Measurements from ENCODE around the gene KLHL40. TPM values are rescaled to one million over a fixed set of nuclear protein-coding genes. Genes with fewer than 3 reads are reported as not detected.

Gene KLHL40
- total and polyA plus RNA-seq, 2 donors (not counting 1 experiment from before 2014, with no cell fraction given) = not detected

- H3K27me3 Mint-ChIP-seq = no peaks in the 10 kb centered on the region
- DNase-seq = no peak
- peak overlapping the region; percentile 19 for H3K4me3 Mint-ChIP-seq
- H3K27ac ChIP-seq (ENCODE audit: low read length in 2 of 2) = no peak overlapping the region
- H3K27me3 ChIP-seq (replicated peaks in 1 of 4; ENCODE audit: control extremely low read depth in 1 of 4, control insufficient read depth in 3 of 4, insufficient read depth in 4 of 4, low read length in 3 of 4) = no peaks in the 10 kb centered on the region
- intact Hi-C loops (cut with micrococcal nuclease) = loop anchor here (5.0 kb wide), 1 partner anchor 79 kb away; no protein-coding TSS in a partner anchor
- no peak overlapping the region for H3K9ac ChIP-seq (ENCODE audit: low read length)
- ATAC-seq (ENCODE audit: low read depth) = no peak
- no peak overlapping the region for H2AFZ ChIP-seq (ENCODE audit: insufficient read depth, low read depth, low read length, poor library complexity, severe bottlenecking)
- H3K27ac Mint-ChIP-seq = peak overlapping the region; percentile 93
- TF ChIP-seq CTCF (IDR thresholded peaks at IDR 0.05) = no peak
- H3K4me1 ChIP-seq (ENCODE audit: control insufficient read depth in 2 of 2, insufficient read depth in 2 of 2, low read length in 2 of 2) = peaks cover 13 to 22% of the 10 kb centered on the region in 2 donors
- ChIA-PET CTCF (interaction anchor here (1.3 to 1.8 kb wide), 2 partner anchors 11 to 115 kb away, joined by 3 to 4 read pairs; no protein-coding TSS in a partner anchor), POLR2A (interaction anchor here (0.9 to 1.1 kb wide), 2 partner anchors 11 to 73 kb away, joined by 3 read pairs; partner anchors contain the start of gene SS18L2)
- no peaks in the 10 kb centered on the region for H3K9me3 ChIP-seq (ENCODE audit: control extremely low read depth in 1 of 3, control insufficient read depth in 2 of 3, insufficient read depth in 1 of 3, low read length in 2 of 3)
- no peaks in the 10 kb centered on the region for H3K36me3 ChIP-seq (replicated peaks in 1 of 2; ENCODE audit: control extremely low read depth in 1 of 2, control insufficient read depth in 1 of 2, extremely low read depth in 1 of 2, insufficient read depth in 2 of 2, low read length in 1 of 2)
- WGBS (ENCODE audit: insufficient coverage) = 89% methylated on average over 10 of the region's 12 CpGs
- H3K4me1 Mint-ChIP-seq = peaks cover 13% of the 10 kb centered on the region
- H3K4me3 ChIP-seq (ENCODE audit: control extremely low read depth in 1 of 5, extremely low read depth in 1 of 5, insufficient read depth in 1 of 5, low read depth in 2 of 5, low read length in 4 of 5) = no peak overlapping the region
- H4K20me1 ChIP-seq (ENCODE audit: control insufficient read depth, insufficient read depth, low read length, poor library complexity, severe bottlenecking) = no peaks in the 10 kb centered on the region
- H3K4me2 ChIP-seq (replicated peaks; ENCODE audit: low read depth, low read length, poor library complexity, severe bottlenecking) = peak overlapping the region; percentile 80
- no peaks in the 10 kb centered on the region for H3K79me2 ChIP-seq (ENCODE audit: control insufficient read depth, insufficient read depth, low read length)
- no peaks in the 10 kb centered on the region for H3K9me3 Mint-ChIP-seq (ENCODE audit: insufficient read depth)
Observed at GRCh38 chr3:42662813-42663535, 22.4 kb upstream of the KLHL40 start.

Data from B cell (primary cell).